HepG2 (cell line): ENCODE results near the gene TRMT10C. TPM values are rescaled to one million over a fixed set of nuclear protein-coding genes. Genes with fewer than 3 reads are reported as not detected.

Source experiments
- ADNP ChIP-seq: sonication (generic); formaldehyde crosslinking; IDR thresholded peaks from 2 replicates; pipeline ENCODE4 v1.4.0; 2020; ENCODE audit warnings: missing genetic modification reagents
- BCL3 ChIP-seq: sonication (generic); formaldehyde crosslinking; IDR thresholded peaks from 2 replicates; pipeline ENCODE4 v1.5.1; 2020; ENCODE audit warnings: mild to moderate bottlenecking, missing genetic modification reagents, moderate library complexity
- CREBL2 ChIP-seq: sonication (generic); formaldehyde crosslinking; IDR thresholded peaks from 2 replicates; pipeline ENCODE4 v1.8.1; 2023; ENCODE audit warnings: missing genetic modification reagents, mild to moderate bottlenecking, borderline replicate concordance
- CSRNP2 ChIP-seq: sonication (generic); formaldehyde crosslinking; conservative IDR thresholded peaks from 2 replicates; pipeline ENCODE4 v1.8.0; 2022; ENCODE audit warnings: low read depth, missing genetic modification reagents
- KLF16 ChIP-seq, 2 experiments: sonication (generic) in 1 of 2; formaldehyde crosslinking in 1 of 2; IDR thresholded peaks; 2 replicates each; pipeline versions ENCODE4 v1.6.1 to v1.8.0; 2016 to 2023; ENCODE audit warnings: missing genetic modification reagents in 2 of 2, missing compliant biosample characterization in 1 of 2
- MLLT10 ChIP-seq: sonication (generic); formaldehyde crosslinking; IDR thresholded peaks from 2 replicates; pipeline ENCODE4 v1.4.0; 2020; ENCODE audit warnings: missing genetic modification reagents
- MTA3 ChIP-seq: sonication (generic); formaldehyde crosslinking; IDR thresholded peaks from 2 replicates; pipeline ENCODE4 v1.4.0; 2020; ENCODE audit warnings: missing genetic modification reagents
- MXD1 ChIP-seq: sonication (generic); formaldehyde crosslinking; IDR thresholded peaks from 2 replicates; pipeline ENCODE4 v1.4.0; 2020; ENCODE audit warnings: mild to moderate bottlenecking, missing genetic modification reagents
- SALL2 ChIP-seq: sonication (generic); formaldehyde crosslinking; IDR thresholded peaks from 2 replicates; pipeline ENCODE4 v1.8.1; 2023; ENCODE audit warnings: mild to moderate bottlenecking, missing genetic modification reagents, inconsistent platforms
- ZNF124 ChIP-seq: sonication (generic); formaldehyde crosslinking; IDR thresholded peaks from 2 replicates; pipeline ENCODE4 v1.4.0; 2020; ENCODE audit warnings: missing genetic modification reagents
- ZNF136 ChIP-seq: sonication (generic); formaldehyde crosslinking; IDR thresholded peaks from 2 replicates; pipeline ENCODE4 v1.8.1; 2022; ENCODE audit warnings: low read depth, mild to moderate bottlenecking, moderate library complexity, missing genetic modification reagents
- ZNF24 ChIP-seq: fragments of 450-650 bp; IDR thresholded peaks from 2 replicates; pipeline ENCODE4 v1.6.1; 2017; ENCODE audit warnings: antibody characterized with exemption, mild to moderate bottlenecking
- ZNF383 ChIP-seq: sonication (generic); formaldehyde crosslinking; IDR thresholded peaks from 2 replicates; pipeline ENCODE4 v1.4.0; 2020; ENCODE audit warnings: missing genetic modification reagents, mild to moderate bottlenecking, borderline replicate concordance
- ZNF563 ChIP-seq: sonication (generic); formaldehyde crosslinking; IDR thresholded peaks from 2 replicates; pipeline ENCODE4 v1.8.0; 2022; ENCODE audit warnings: mild to moderate bottlenecking, moderate library complexity, missing genetic modification reagents
- ZNF749 ChIP-seq: sonication (generic); formaldehyde crosslinking; IDR thresholded peaks from 2 replicates; pipeline ENCODE4 v1.8.0; 2022; ENCODE audit warnings: mild to moderate bottlenecking, missing genetic modification reagents, moderate library complexity, borderline replicate concordance
- ZNF792 ChIP-seq: IDR thresholded peaks from 2 replicates; pipeline ENCODE4 v1.6.1; 2016
- polyA plus RNA-seq, 8 experiments: library from polyadenylated mRNA; depleted of rRNA in 3 of 8; stranded (reverse) in 7 of 8; unstranded in 1 of 8; fragments of >200 nt; fragmentation: Illumina TruSeq in 4 of 8; extraction: Trizol in 4 of 8; gene quantifications; 2 replicates each; pipeline versions ENCODE4 v1.2.1 to v1.2.3, GENCODE V29; 2011 to 2016; ENCODE audit warnings: low read depth in 4 of 8, missing spikeins in 1 of 8, mixed read lengths in 1 of 8; ENCODE audit not compliant: insufficient read depth in 1 of 8
- total RNA-seq, 5 experiments: library from RNA; depleted of rRNA; stranded (reverse); fragments of >200 nt; fragmentation: Illumina TruSeq; extraction: Trizol; gene quantifications; 2 replicates each; pipeline ENCODE4 v1.2.3, GENCODE V29; 2016; ENCODE audit warnings: low read depth in 1 of 5
- TF ChIP-seq, protein P1 (sequence below): IDR thresholded peaks from 2 replicates; pipeline ENCODE4 v1.6.1; 2016; ENCODE audit warnings: missing biosample characterization, missing genetic modification reagents, low read depth
- TF ChIP-seq, protein P2 (sequence below): IDR thresholded peaks from 2 replicates; pipeline ENCODE4 v1.6.1; 2018; ENCODE audit warnings: missing genetic modification reagents
- TF ChIP-seq, protein P3 (sequence below): sonication (generic); formaldehyde crosslinking; IDR thresholded peaks from 2 replicates; pipeline ENCODE4 v1.5.1; 2020; ENCODE audit warnings: mild to moderate bottlenecking, moderate library complexity, missing genetic modification reagents

TRMT10C gene
- total and polyA plus RNA-seq, 2 of the 13 experiments (the other 11 are each of a cell fraction or from before 2014, with no cell fraction given), result 10.8 to 39.2 TPM

- TF ChIP-seq CSRNP2, result no peak
- no peak for TF ChIP-seq ZNF24
- no peak for TF ChIP-seq ADNP (CRISPR knock-in tag)
- 0 out of 2 replicates have a peak, but pooled peaks have one; percentile 35 for TF ChIP-seq ZNF749
- TF ChIP-seq BCL3 (CRISPR knock-in tag), result peak; percentile 38; the same call in 1 of the 2 replicates
- TF ChIP-seq CREBL2 (CRISPR knock-in tag), result peak; percentile 61; the same call in 1 of the 2 replicates
- TF ChIP-seq MTA3 (CRISPR knock-in tag), result no peak
- TF ChIP-seq, protein P1, sequence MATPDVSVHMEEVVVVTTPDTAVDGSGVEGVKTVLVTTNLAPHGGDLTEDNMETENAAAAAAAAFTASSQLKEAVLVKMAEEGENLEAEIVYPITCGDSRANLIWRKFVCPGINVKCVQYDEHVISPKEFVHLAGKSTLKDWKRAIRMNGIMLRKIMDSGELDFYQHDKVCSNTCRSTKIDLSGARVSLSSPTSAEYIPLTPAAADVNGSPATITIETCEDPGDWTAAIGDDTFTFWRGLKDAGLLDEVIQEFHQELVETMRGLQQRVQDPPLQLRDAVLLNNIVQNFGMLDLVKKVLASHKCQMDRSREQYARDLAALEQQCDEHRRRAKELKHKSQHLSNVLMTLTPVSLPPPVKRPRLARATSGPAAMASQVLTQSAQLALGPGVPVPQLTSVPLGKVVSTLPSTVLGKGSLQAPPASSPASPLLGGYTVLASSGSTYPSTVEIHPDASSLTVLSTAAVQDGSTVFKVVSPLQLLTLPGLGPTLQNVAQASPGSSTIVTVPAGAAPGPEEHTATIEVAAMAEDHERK (CRISPR knock-in tag), result 0 out of 2 replicates have a peak, but pooled peaks have one; percentile 35
- 0 out of 2 replicates have a peak, but pooled peaks have one; percentile 25 for TF ChIP-seq ZNF136 (CRISPR knock-in tag)
- TF ChIP-seq, protein P2, sequence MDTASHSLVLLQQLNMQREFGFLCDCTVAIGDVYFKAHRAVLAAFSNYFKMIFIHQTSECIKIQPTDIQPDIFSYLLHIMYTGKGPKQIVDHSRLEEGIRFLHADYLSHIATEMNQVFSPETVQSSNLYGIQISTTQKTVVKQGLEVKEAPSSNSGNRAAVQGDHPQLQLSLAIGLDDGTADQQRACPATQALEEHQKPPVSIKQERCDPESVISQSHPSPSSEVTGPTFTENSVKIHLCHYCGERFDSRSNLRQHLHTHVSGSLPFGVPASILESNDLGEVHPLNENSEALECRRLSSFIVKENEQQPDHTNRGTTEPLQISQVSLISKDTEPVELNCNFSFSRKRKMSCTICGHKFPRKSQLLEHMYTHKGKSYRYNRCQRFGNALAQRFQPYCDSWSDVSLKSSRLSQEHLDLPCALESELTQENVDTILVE (CRISPR knock-in tag), result 0 out of 2 replicates have a peak, but pooled peaks have one; percentile 17
- no peak; a peak in 2 of 4 replicates for TF ChIP-seq KLF16 (CRISPR knock-in tag; IDR thresholded peaks at IDR 0.05)
- TF ChIP-seq ZNF383 (CRISPR knock-in tag), result no peak
- no peak for TF ChIP-seq MLLT10 (CRISPR knock-in tag)
- TF ChIP-seq ZNF792 (CRISPR knock-in tag), result 0 out of 2 replicates have a peak, but pooled peaks have one; percentile 39
- TF ChIP-seq SALL2 (CRISPR knock-in tag), result peak; percentile 65
- TF ChIP-seq MXD1 (CRISPR knock-in tag), result peak; percentile 84
- peak; percentile 66 for TF ChIP-seq ZNF124
- TF ChIP-seq, protein P3, sequence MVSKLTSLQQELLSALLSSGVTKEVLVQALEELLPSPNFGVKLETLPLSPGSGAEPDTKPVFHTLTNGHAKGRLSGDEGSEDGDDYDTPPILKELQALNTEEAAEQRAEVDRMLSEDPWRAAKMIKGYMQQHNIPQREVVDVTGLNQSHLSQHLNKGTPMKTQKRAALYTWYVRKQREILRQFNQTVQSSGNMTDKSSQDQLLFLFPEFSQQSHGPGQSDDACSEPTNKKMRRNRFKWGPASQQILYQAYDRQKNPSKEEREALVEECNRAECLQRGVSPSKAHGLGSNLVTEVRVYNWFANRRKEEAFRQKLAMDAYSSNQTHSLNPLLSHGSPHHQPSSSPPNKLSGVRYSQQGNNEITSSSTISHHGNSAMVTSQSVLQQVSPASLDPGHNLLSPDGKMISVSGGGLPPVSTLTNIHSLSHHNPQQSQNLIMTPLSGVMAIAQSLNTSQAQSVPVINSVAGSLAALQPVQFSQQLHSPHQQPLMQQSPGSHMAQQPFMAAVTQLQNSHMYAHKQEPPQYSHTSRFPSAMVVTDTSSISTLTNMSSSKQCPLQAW, result peak; percentile 84
- TF ChIP-seq ZNF563 (CRISPR knock-in tag), result 0 out of 2 replicates have a peak, but pooled peaks have one; percentile 30
Observed at GRCh38 chr3:101573449-101574387, 12.1 kb downstream of the TRMT10C start, which contains the start of gene PCNP (continued).
